Stomach (tissue), 9 donors: ENCODE results near the gene TOR4A. TPM values are rescaled to one million over a fixed set of nuclear protein-coding genes. Genes with fewer than 3 reads are reported as not detected.
"Not testable (repeated sequence)": the region's sequence is repeated elsewhere in the genome, so short reads cannot be mapped to it uniquely, and the experiment has no call there.

ENCODE experiments used
- DNase-seq, 2 donors: peaks; one replicate each; pipeline versions ENCODE4 v3.0.0 to v3.0.0-alpha.2; 2013 to 2019
- H3K27ac ChIP-seq, 5 donors: fragments of 200-600 bp in 4 of 5; sonication (generic) in 4 of 5; one replicate each; pipeline ENCODE4 v1.5.1; 2013 to 2019; ENCODE audit warnings: mild to moderate bottlenecking in 1 of 5, moderate library complexity in 1 of 5
- H3K27me3 ChIP-seq, 3 donors: fragments of 200-600 bp; sonication (generic); one replicate each; pipeline ENCODE4 v1.5.1; 2017 to 2019; ENCODE audit warnings: mixed run types in 1 of 3
- H3K36me3 ChIP-seq, 4 donors: fragments of 200-600 bp; sonication (generic); 1 replicate in 3 of 4; 2 replicates in 1 of 4; pipeline ENCODE4 v1.5.1; 2016 to 2019
- H3K4me1 ChIP-seq, 4 donors: fragments of 200-600 bp; sonication (generic); one replicate each; pipeline ENCODE4 v1.5.1; 2016 to 2019
- H3K4me3 ChIP-seq, 4 donors: fragments of 200-600 bp; sonication (generic) in 3 of 4; one replicate each; pipeline ENCODE4 v1.5.1; 2016 to 2019; ENCODE audit warnings: mild to moderate bottlenecking in 1 of 4
- H3K9me3 ChIP-seq, 4 donors: fragments of 200-600 bp; sonication (generic); one replicate each; pipeline ENCODE4 v1.5.1; 2016 to 2019
- CTCF ChIP-seq, 7 experiments: fragments of 450-650 bp in 4 of 7; fragments of 200-600 bp in 3 of 7; sonication (generic) in 3 of 7; IDR thresholded peaks; one replicate each; pipeline ENCODE4 v1.5.1; 2016 to 2019; ENCODE audit warnings: antibody characterized with exemption in 7 of 7, control low read depth in 2 of 7, mild to moderate bottlenecking in 1 of 7
- EP300 ChIP-seq: sonication (generic); formaldehyde crosslinking; IDR thresholded peaks from one replicate; pipeline ENCODE4 v1.6.1; 2017; ENCODE audit warnings: antibody characterized with exemption
- POLR2A ChIP-seq, 4 donors: fragments of 450-650 bp; IDR thresholded peaks; one replicate each; pipeline ENCODE4 v1.6.1; 2016; ENCODE audit warnings: antibody characterized with exemption in 4 of 4, control low read depth in 2 of 4, mild to moderate bottlenecking in 1 of 4, moderate library complexity in 1 of 4
- POLR2AphosphoS5 ChIP-seq, 3 donors: sonication (generic); formaldehyde crosslinking; IDR thresholded peaks; one replicate each; pipeline ENCODE4 v1.6.1; 2016; ENCODE audit warnings: antibody characterized with exemption in 3 of 3
- WGBS, 5 donors: extraction: QIAGEN DNeasy Blood & Tissue Kit in 3 of 5; methylation state at CpG; one replicate each; pipeline versions ENCODE4 v1.1.5 to v1.1.7; 2013 to 2018; 5-methylcytosine and 5-hydroxymethylcytosine counted together
- intact Hi-C: fragments of 100-400 bp; cut with DNase I; formaldehyde crosslinking; loops from one replicate; pipeline ENCODE4 v1.15.1; 2023; ENCODE audit warnings: low total_unique reads
- polyA plus RNA-seq, 3 donors: library from polyadenylated mRNA; stranded (reverse); fragments of 200-250 nt; gene quantifications; one replicate each; pipeline ENCODE4 v1.2.3, GENCODE V29; 2013
- total RNA-seq, 5 donors: library from RNA; depleted of rRNA; stranded (reverse); fragments of >200 nt; gene quantifications; one replicate each; pipeline versions ENCODE4 v1.1.0 to v1.2.3, GENCODE V29; 2014 to 2016
- donor health status: healthy with polysubstance abuse.
- donor health status: Bipolar disorder and iron deficiency.
- donor health status: healthy.

Gene TOR4A
- total and polyA plus RNA-seq, 8 donors, result 5.9 to 180 (median 10.2) TPM

- intact Hi-C loops, result no loop called here
- WGBS, 5 donors, result 87 to 91% (median 89%) methylated on average over 15 of the region's 15 CpGs
- TF ChIP-seq EP300 (no peak), CTCF (IDR thresholded peaks at IDR 0.05) (no peak), POLR2AphosphoS5 (IDR thresholded peaks at IDR 0.05) (no peak), POLR2A (IDR thresholded peaks at IDR 0.05) (no peak)
- H3K4me3 ChIP-seq, result peak overlapping the region in 2 of 4 donors; percentile 97 to 100
- no peaks in the 10 kb centered on the region for H3K27me3 ChIP-seq
- H3K36me3 ChIP-seq, result peaks cover 4 to 32% (median 26%) of the 10 kb centered on the region in 4 donors
- H3K9me3 ChIP-seq, result no peaks in the 10 kb centered on the region
- DNase-seq, result no peak
- H3K27ac ChIP-seq, result no peak overlapping the region
- H3K4me1 ChIP-seq, result peaks cover 22 to 54% (median 39%) of the 10 kb centered on the region in 4 donors
Measured at GRCh38 chr9:137256856-137257255, 20.7 kb upstream of the TOR4A start.

GRCh38 chr9:137262173-137262908 is 15.2 kb upstream of the TOR4A start:
- H3K4me3 ChIP-seq, H3K27me3 ChIP-seq, H3K9me3 ChIP-seq, H3K27ac ChIP-seq, intact Hi-C loops: not testable (repeated sequence)
- peak; percentile 50 to 60 for DNase-seq
- peaks cover 0 to 28% (median 13%) of the 10 kb centered on the region in 4 donors for H3K4me1 ChIP-seq
- WGBS, 5 donors, result 19 to 34% (median 28%) methylated on average over 14 to 15 of the region's 15 CpGs
- peak in 5 of 7 experiments; percentile 12 to 56 (median 51) for TF ChIP-seq CTCF (IDR thresholded peaks at IDR 0.05)
- H3K36me3 ChIP-seq, result peaks cover 32 to 68% (median 62%) of the 10 kb centered on the region in 4 donors

GRCh38 chr9:137262909-137263285 is 14.6 kb upstream of the TOR4A start:
- TF ChIP-seq CTCF (IDR thresholded peaks at IDR 0.05) (no peak), POLR2A (IDR thresholded peaks at IDR 0.05) (no peak)
- Histone ChIP-seq H3K9me3 (no peaks in the 10 kb centered on the region), H3K27me3 (no peaks in the 10 kb centered on the region), H3K36me3 (peaks cover 36 to 69% (median 66%) of the 10 kb centered on the region in 4 donors), H3K4me1 (peaks cover 2 to 28% (median 17%) of the 10 kb centered on the region in 4 donors), H3K27ac (no peak overlapping the region), H3K4me3 (no peak overlapping the region)
- intact Hi-C loops, result no loop called here
- WGBS, 5 donors, result 88 to 92% (median 90%) methylated on average over 24 of the region's 24 CpGs
- no peak for DNase-seq

GRCh38 chr9:137263506-137263905 is 14.0 kb upstream of the TOR4A start:
- TF ChIP-seq POLR2AphosphoS5 (IDR thresholded peaks at IDR 0.05) (no peak), EP300 (no peak)
- peaks cover 8 to 30% (median 23%) of the 10 kb centered on the region in 4 donors for H3K4me1 ChIP-seq
- no peak overlapping the region for H3K27ac ChIP-seq
- intact Hi-C loops, result no loop called here
- H3K4me3 ChIP-seq, result no peak overlapping the region
- no peaks in the 10 kb centered on the region for H3K9me3 ChIP-seq
- 80 to 92% (median 87%) methylated on average over 10 of the region's 10 CpGs for WGBS, 5 donors
- H3K27me3 ChIP-seq, result no peaks in the 10 kb centered on the region
- DNase-seq, result no peak
- peaks cover 36 to 70% (median 65%) of the 10 kb centered on the region in 4 donors for H3K36me3 ChIP-seq

- intact Hi-C loops, result no loop called here
- 91 to 97% (median 95%) methylated on average over 19 to 22 of the region's 22 CpGs for WGBS, 5 donors
- H3K36me3 ChIP-seq, result peaks cover 34 to 69% (median 62%) of the 10 kb centered on the region in 4 donors
Measured at GRCh38 chr9:137264067-137264466, 13.5 kb upstream of the TOR4A start.

More at GRCh38 chr9:137264067-137264466, 13.5 kb upstream of the TOR4A start:
- Histone ChIP-seq H3K27me3 (no peaks in the 10 kb centered on the region), H3K9me3 (no peaks in the 10 kb centered on the region), H3K27ac (no peak overlapping the region), H3K4me3 (no peak overlapping the region), H3K4me1 (peaks cover 14 to 36% (median 29%) of the 10 kb centered on the region in 4 donors)
- no peak for TF ChIP-seq POLR2A (IDR thresholded peaks at IDR 0.05)
- TF ChIP-seq EP300, result no peak
- TF ChIP-seq POLR2AphosphoS5 (IDR thresholded peaks at IDR 0.05), result no peak
- TF ChIP-seq CTCF (IDR thresholded peaks at IDR 0.05), result no peak
- no peak for DNase-seq
